HG03439 (cell line): Measurements from ENCODE around the gene ARSA.
"Not testable (repeated sequence)": the region's sequence is repeated elsewhere in the genome, so short reads cannot be mapped to it uniquely, and the experiment has no call there.

Experiments
- ATAC-seq: cut with Tn5 transposase; IDR thresholded peaks from one replicate; pipeline ENCODE4 v1.9.1; 2021; ENCODE audit warnings: mild to moderate bottlenecking, moderate library complexity; ENCODE audit not compliant: unreplicated experiment

The ARSA gene

GRCh38 chr22:50624347-50625130 is 3.4 kb downstream of the ARSA start:
- no peak for ATAC-seq

- no peak for ATAC-seq
Measured at GRCh38 chr22:50622723-50623327, 5.1 kb downstream of the ARSA start.

- ATAC-seq, result no peak
Measured at GRCh38 chr22:50621948-50622722, 5.8 kb downstream of the ARSA start.

- ATAC-seq, result peak; percentile 31
Measured at GRCh38 chr22:50621356-50621880, 6.5 kb downstream of the ARSA start.

- ATAC-seq, result peak; percentile 25
Measured at GRCh38 chr22:50620593-50621355, 7.2 kb downstream of the ARSA start.

GRCh38 chr22:50614296-50614695 is 13.7 kb downstream of the ARSA start:
- ATAC-seq, result not testable (repeated sequence)

- ATAC-seq, result no peak
Measured at GRCh38 chr22:50613291-50613981, 14.5 kb downstream of the ARSA start.

- no peak for ATAC-seq
Measured at GRCh38 chr22:50612528-50613221, 15.3 kb downstream of the ARSA start.

GRCh38 chr22:50612168-50612527 is 15.8 kb downstream of the ARSA start:
- ATAC-seq, result no peak

GRCh38 chr22:50611341-50612060 is 16.5 kb downstream of the ARSA start:
- no peak for ATAC-seq

GRCh38 chr22:50610581-50610980 is 17.4 kb downstream of the ARSA start:
- ATAC-seq, result no peak

GRCh38 chr22:50610041-50610451 is 17.9 kb downstream of the ARSA start:
- no peak for ATAC-seq

- no peak for ATAC-seq
Measured at GRCh38 chr22:50609599-50609998, 18.4 kb downstream of the ARSA start.

GRCh38 chr22:50608996-50609395 is 19.0 kb downstream of the ARSA start:
- no peak for ATAC-seq

- not testable (repeated sequence) for ATAC-seq
Measured at GRCh38 chr22:50608058-50608840, 19.7 kb downstream of the ARSA start.

GRCh38 chr22:50607659-50608020 is 20.3 kb downstream of the ARSA start:
- no peak for ATAC-seq

- no peak for ATAC-seq
Measured at GRCh38 chr22:50606946-50607658, 20.9 kb downstream of the ARSA start.
